T1000 (cell line): Measurements from ENCODE around the gene VPS52.
A peak's percentile ranks its signal among the peaks of the same experiment; 100 is the strongest.
"Not testable (repeated sequence)": the region's sequence is repeated elsewhere in the genome, so short reads cannot be mapped to it uniquely, and the experiment has no call there.

Source experiments
- DNase-seq: peaks from one replicate; lab custom pipeline; 2025; ENCODE audit warnings: mixed read lengths; lab: John Stamatoyannopoulos, UW

Gene VPS52

GRCh38 chr6:33280539-33280938 is 8.9 kb upstream of the VPS52 start:
- no peak for DNase-seq

- DNase-seq, result peak; percentile 32
These were observed 8.4 kb upstream of the VPS52 start for GRCh38 chr6:33279971-33280511.

- no peak for DNase-seq
These were observed 7.6 kb upstream of the VPS52 start for GRCh38 chr6:33279257-33279695.

- DNase-seq, result no peak
These were observed 7.1 kb upstream of the VPS52 start for GRCh38 chr6:33278810-33279209.

DNA sequence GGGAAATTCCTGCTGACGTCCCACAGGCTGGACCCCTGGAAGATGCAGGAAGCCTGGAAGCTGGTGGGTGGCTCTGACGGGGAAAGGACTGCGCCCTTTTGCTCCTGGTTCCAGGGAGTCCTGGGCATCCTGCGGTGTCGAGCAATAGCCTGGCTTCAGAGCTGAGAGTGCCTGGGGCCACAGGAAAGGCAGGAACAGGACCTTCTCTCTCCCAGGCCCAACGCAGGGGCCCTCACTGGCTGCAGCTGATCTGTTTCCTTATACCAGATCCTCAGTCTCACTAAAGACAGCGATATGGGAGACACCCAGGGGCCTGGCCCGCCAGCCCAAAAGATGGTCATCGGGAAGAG is 6.7 kb upstream of the VPS52 start:
- DNase-seq, result no peak

DNA sequence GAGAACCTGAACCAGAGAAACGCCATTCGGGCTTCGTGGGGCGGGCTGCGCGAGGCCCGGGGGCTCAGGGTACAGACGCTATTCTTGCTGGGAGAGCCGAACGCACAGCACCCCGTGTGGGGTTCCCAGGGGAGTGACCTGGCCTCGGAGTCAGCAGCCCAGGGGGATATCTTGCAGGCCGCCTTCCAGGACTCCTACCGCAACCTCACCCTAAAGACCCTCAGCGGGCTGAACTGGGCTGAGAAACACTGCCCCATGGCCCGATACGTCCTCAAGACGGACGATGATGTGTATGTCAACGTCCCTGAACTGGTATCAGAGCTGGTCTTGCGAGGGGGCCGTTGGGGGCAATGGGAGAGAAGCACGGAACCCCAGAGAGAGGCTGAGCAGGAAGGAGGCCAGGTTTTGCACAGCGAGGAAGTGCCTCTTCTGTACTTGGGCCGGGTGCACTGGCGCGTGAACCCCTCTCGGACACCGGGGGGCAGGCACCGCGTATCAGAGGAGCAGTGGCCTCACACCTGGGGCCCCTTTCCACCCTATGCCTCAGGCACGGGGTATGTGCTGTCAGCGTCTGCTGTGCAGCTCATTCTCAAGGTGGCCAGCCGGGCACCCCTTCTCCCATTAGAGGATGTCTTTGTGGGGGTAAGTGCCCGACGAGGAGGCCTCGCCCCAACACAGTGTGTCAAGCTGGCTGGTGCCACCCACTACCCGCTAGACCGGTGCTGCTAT is 6.2 kb upstream of the VPS52 start:
- no peak for DNase-seq

GRCh38 chr6:33276864-33277662 is 5.4 kb upstream of the VPS52 start, which contains the start of gene B3GALT4:
TSS of gene B3GALT4 (plus strand) at chr6:33277123. CDS start at chr6:33277420, 297 bp downstream.
- DNase-seq, result peak; percentile 47

DNA sequence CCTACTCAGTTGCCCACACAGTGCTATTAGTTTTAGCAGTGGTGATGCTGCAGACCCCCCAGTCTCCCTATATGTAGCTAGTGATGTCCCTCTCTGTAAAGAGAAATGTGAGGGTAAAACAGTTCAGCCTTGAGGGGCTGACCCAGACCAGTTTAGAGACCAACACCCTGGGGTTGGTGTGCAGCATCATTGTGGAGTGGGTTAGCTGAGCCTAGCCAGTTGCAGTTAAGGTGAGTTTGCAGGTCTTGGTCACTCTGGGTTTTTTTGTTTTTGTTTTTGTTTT is 4.8 kb upstream of the VPS52 start:
- no peak for DNase-seq

GRCh38 chr6:33275795-33276580 is 4.3 kb upstream of the VPS52 start:
- not testable (repeated sequence) for DNase-seq

- DNase-seq, result no peak
These were observed 2.5 kb upstream of the VPS52 start for GRCh38 chr6:33273924-33274902.

DNA sequence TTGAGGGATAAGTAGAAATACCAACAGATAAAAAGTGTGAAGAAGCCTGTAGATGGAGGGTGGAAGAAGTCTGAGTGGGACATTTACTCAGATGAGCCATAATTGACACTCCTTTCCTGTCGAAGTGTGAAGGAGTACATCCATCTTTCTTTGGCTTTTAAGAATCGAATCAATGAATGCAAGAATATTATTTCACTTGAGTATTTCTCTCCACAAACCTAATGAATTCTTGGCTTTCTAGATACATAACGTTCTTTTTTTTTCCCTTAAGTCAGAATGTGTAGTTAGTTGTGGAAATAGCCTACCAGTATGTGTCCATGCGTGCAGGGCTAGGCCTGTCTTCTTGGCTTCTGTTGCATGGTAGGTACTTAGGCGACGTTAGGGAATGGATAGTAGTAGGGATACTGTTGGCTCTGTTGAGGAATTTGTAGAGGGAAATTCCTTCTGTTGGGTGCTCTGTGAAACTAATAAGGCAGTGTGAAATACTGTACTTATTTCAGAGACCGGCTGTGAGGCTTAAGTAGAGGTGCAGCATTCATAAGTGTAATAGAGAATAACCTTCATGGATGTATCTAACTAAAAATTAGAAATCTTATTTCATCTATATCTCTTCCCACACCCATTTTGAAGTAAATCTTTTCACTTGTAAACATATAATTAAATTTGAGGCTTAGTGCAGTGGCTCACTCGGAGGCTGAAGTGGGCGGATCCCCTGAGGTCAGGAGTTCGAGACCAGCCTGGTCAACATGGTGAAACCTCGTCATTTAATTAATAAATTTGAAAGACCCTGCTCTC is 1.6 kb upstream of the VPS52 start:
- DNase-seq, result no peak

- no peak for DNase-seq
These were observed 826 bp upstream of the VPS52 start for GRCh38 chr6:33272275-33273128.

DNA sequence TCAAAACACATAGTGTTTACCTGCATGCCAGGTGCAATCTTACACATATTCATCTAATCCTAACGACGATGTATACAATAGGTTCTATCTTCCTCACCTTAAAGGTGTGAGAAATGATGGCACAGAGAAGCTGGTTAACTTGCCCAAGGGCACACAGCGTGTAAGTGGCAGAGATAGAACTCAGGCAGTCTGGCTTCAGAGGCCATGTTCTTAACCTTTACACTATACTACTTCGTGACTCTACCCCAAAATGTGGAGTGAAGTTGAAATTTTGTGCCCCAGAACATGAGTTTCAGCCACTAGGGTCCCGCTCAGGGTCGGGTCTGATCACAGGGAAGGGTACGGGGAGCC is 584 bp downstream of the VPS52 start:
- no peak for DNase-seq

DNA sequence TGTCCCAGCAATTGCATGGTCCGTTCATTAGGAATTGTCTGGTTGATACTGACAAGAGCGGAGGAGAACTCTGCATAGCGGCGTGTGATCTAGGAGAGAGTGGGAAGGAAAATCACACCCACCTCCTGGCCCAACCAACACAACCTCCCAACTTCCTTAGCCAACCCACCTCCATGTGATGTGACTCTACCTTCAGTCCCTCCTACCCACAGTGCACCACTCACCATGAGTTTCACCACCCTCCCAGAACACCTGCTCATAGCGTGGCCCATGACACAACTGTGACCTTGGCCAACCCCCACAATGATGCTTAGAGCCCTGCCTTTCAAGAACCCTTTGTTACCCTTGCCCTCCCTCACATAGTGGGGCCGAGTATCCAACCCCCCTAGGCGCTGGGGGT is 7.7 kb downstream of the VPS52 start:
- no peak for DNase-seq

DNA sequence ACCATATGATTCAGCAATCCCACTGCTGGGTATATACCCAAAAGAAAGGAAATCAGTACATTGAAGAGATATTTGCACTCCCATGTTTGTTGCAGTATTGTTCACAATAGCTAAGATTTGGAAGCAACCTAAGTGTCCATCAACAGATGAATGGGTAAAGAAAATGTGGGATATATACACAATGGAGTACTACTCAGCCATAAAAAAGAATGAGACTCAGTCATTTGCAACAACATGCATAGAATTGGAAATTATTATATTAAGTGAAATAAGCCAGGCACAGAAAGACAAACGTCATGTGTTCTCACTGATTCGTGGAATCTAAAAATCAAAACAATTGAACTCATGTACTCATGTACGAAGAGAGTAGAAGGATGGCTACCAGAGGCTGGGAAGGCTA is 9.2 kb downstream of the VPS52 start:
- not testable (repeated sequence) for DNase-seq

DNA sequence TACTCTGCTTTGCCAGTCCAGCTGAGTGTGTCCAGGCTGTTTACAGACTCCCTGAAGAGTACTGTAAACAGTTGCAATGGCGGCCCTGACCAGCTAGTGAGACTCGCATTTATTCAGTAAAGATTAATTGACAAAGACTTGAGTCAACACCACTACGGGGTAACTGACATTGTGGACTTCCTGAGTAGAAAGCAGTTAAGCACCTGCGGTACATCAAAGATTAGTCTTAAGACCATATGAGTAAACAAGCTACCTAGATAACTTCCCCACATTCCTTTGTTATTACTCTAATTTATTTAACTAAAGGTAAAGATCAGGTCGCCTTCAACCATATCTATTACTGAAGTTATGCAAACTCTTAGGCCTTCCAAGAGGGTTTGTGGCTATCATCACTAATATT is 12.6 kb downstream of the VPS52 start:
- DNase-seq, result no peak

DNA sequence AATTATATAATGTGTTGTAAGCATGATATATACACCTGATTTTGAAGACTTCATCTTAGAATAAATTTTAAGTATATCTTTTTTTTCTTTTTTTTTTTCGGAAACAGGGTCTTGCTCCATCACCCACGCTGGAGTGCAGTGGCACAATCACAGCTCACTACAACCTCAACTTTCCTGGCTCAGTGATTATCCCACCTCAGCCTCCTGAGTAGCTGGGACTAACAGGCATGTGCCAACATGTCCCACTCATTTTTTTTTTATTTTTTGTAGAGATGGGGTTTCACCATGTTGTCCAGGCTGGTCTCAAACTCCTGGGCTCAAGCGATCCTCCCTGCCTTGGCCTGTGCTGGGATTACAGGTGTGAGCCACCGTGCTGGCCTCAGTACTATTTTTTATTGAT is 17.1 kb downstream of the VPS52 start:
- no peak for DNase-seq

DNA sequence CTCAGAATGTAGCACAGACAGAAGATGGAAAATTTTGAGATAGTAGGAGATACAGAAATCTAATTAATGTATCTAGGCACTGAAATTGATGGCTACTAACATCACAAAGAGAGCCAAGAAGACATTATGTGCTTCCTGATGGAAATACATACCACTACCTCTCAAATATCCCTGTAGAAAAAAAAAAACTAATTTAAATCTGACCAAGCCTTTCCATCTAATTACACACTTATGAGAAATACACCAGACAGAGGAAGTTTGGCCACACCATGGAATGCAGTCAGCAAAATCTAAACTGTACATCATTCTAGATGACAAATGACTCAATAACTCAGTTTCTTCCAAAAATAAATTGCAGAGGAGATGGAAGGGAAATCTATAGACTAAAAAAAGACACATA is 18.9 kb downstream of the VPS52 start:
- no peak for DNase-seq

DNA sequence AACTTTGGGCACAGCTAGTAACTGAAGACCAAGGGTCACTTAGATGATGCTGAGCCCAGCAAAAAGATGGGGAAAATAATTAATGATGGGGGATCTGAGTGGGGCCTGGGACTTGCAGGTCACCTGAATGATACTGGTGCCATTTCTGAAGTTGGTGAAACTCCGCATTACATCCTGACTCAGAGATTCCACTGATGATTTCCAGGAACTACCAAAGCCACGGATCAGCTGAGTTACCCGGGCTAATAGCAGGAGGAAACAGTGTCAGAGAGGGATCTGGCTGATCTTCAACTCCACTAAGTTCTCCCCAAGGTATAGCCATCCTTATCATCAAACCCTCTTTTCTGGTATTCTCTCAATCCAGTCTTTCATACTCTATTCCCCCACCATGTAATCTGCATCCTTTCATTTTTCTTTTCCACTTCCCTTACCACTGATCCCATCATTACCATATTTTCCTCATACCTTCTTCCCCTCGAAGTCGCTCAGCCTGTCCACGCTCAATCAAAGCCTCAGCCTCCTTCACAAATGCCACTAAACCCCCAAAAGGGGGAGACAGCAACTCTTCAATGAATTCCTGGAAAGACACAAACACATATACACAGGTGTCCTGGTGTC is 20.2 kb downstream of the VPS52 start:
- no peak for DNase-seq
